IPS-18c (cell line): ENCODE measurements around the gene ZDHHC19.
"Not testable (repeated sequence)": the region's sequence is repeated elsewhere in the genome, so short reads cannot be mapped to it uniquely, and the experiment has no call there.

Experiments used
- H3K4me3 ChIP-seq: 2 replicates; pipeline ENCODE4 v1.7.0; 2013; ENCODE audit warnings: low read depth, mild to moderate bottlenecking, low read length, moderate library complexity; ENCODE audit not compliant: insufficient read depth
- H3K9me3 ChIP-seq: one replicate; pipeline ENCODE4 v1.6.1; 2013; ENCODE audit warnings: mild to moderate bottlenecking, low read length, moderate library complexity; ENCODE audit not compliant: control insufficient read depth, insufficient read depth

Gene ZDHHC19, protein sequence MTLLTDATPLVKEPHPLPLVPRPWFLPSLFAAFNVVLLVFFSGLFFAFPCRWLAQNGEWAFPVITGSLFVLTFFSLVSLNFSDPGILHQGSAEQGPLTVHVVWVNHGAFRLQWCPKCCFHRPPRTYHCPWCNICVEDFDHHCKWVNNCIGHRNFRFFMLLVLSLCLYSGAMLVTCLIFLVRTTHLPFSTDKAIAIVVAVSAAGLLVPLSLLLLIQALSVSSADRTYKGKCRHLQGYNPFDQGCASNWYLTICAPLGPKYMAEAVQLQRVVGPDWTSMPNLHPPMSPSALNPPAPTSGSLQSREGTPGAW

DNA sequence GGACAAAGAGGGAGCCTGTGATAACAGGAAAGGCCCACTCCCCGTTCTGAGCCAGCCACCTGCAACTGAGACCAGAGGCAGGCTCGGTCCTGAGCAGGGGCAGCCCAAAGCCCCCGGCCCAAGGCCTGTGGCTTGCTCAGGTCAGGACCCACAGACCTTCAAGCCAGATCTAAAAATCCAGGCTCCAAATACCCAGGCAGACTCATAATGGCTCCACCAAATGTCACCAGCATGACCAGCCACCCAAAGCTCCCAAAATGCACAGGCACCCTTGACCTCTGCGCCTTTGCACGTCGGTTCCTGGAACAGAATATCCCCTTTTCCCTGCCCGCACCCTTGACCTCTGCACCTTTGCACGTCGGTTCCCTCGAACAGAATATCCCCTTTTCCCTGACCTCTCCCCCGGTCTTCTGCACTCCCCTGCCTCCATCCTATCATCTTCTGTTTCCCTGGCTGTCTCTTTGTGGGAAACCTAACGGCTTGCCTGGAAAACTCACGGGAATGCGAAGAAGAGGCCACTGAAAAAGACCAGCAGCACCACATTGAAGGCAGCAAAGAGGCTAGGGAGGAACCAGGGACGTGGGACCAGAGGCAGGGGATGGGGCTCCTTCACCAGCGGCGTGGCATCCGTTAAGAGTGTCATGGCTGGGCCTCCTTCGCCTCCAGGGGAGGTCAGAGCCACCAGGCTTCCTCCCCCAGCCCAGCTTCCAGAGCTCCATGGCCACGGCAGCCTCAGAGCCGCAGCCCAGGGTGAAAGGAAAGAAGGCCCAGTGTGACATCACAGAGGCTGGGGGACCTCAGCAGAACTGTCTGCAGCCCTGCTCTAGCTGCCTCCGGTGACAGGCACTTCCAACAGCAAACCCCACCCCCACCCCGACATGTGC is at the start of gene ZDHHC19:
Gene ZDHHC19 (minus strand): TSS at position 728 of the 884 bp plus-strand sequence. CDS start 85 bp downstream, at position 643.
- H3K9me3 ChIP-seq, result peaks cover 6% of the 10 kb centered on the region
- no peak within 1 kb of the TSS for H3K4me3 ChIP-seq

DNA sequence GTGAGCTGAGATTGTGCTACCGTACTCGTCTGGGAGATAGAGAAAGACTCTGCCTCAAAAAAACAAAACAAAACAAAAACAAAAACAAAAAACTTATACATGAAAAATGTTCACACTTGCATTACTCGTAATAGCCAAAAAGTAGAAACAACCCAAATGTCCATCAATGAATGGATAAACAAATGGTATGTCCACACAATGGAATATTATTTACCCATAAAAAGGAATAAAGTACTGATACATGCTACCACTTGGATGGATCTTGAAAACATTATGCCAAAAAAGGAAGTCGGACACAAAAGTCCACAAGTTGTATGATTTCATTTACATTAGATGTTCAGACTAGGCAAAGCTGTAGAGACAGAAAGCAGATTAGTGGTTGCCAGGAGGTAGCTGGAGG is 49.6 kb upstream of the ZDHHC19 start:
- H3K9me3 ChIP-seq, result no peaks in the 10 kb centered on the region
- no peak overlapping the region for H3K4me3 ChIP-seq

DNA sequence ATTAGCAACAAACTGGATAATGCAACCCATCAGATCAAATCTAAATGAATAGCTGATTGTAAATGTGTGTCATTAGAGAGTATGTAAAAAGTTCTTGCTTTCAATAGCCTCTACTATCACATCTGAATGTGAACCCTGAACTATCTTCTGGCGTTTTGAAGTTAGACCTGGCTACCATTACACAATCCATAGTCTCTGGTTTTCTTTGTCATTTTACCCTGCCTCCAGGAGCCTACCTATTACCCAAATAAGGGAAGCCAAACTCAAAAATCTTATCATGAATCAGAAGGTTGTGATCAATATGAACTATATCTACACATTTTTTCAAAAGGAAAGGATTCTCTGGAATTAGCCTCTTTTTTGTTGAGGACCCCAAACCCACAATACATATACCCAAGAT is 44.6 kb upstream of the ZDHHC19 start:
- no peak overlapping the region for H3K4me3 ChIP-seq
- H3K9me3 ChIP-seq, result no peaks in the 10 kb centered on the region

DNA sequence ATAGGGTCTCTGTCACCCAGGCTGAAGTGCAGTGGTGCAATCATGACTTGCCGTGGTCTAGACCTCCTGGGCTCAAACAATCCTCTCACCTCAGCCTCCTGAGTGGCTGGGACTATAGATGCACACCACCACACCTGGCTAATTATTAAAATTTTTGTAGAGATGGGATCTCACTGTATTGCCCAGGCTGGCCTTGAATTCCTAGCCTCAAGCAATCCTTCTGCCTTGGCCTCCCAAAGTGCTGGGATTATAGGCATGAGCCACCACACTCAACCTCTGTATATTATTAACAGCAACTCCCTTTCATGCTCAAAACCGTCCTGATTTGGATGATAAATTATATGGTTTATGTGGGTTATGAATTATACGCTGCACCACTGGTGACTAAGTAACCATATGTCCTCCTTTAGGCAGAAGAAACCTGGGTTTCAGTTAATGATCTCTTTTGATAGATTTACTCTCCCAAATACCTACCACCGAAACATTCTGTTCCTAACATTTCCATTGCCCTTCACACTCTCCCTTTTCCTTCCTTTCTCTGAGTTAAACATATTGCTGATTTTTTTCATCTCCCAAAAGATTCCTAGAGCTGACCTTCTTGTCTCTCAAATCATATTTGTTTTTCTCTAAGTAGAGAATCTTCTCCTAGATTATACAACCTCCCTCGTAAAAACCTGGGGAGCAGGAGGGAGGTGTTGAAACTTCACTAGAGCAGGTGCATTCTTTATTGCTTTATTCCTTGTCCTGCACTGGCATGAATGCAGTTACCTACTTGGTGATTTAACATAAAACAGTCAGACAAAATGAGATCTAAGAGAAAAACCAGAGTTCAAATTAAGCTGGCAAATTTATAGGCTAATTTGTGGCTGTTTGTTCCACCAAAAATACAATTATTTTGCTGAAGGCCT is 43.4 kb upstream of the ZDHHC19 start:
- no peak overlapping the region for H3K4me3 ChIP-seq
- H3K9me3 ChIP-seq, result no peaks in the 10 kb centered on the region

DNA sequence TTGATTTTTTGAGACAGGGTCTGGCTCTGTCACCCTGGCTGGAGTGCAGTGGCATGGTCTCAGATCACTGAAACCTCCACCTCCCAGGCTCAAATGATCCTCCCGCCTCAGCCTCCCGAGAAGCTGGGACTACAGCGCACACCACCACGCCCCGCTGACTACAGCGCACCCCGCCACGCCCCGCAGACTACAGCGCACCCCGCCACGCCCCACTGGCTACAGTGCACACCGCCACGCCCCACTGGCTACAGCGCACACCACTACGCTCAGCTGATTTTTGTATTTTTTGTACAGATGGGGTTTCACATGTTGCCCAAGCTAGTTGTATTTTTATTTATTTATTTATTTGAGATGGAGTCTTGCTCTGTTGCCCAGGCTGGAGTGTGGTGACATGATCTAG is 40.7 kb upstream of the ZDHHC19 start:
- no peaks in the 10 kb centered on the region for H3K9me3 ChIP-seq
- H3K4me3 ChIP-seq, result no peak overlapping the region

DNA sequence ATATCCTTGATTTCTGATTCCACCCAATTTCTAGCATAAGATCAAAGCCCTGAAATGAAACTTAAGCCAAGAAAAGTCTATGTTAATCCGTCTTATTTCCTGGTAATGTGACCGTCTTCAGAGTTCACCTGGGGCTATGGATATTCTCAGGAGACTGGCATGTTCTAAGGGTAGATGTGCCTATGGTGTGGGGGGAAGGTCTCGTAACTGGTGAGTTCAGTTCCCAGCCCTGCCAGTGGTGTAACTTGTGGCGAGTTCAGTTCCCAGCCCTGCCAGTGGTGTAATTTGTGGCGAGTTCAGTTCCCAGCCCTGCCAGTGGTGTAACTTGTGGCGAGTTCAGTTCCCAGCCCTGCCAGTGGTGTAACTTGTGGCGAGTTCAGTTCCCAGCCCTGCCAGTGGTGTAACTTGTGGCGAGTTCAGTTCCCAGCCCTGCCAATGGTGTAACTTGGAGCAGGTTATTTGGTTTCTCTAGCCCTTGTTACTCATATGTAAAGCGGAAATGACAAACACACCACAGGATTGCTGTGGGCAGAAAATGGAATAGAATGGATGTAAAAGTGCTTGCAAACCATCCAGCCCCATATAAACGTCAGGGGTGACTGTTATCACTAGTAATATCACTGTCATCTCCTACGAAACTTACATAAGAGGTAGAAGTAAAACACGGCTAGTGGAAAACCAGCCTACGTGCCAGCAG is 35.6 kb upstream of the ZDHHC19 start:
- Histone ChIP-seq H3K4me3 (no peak overlapping the region), H3K9me3 (no peaks in the 10 kb centered on the region)

DNA sequence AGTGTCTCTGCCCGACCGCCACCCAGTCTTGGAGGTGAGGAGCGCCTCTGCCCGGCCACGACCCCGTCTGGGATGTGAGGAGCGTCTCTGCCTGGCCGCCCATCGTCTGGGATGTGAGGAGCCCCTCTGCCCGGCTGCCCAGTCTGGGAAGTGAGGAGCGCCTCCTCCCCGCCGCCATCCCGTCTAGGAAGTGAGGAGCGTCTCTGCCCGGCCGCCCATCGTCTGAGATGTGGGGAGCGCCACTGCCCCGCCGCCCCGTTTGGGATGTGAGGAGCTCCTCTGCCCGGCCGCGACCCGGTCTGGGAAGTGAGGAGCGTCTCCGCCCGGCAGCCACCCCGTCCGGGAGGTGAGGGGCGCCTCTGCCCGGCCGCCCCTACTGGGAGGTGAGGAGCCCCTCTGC is 33.0 kb upstream of the ZDHHC19 start:
- H3K4me3 ChIP-seq, H3K9me3 ChIP-seq: not testable (repeated sequence)

DNA sequence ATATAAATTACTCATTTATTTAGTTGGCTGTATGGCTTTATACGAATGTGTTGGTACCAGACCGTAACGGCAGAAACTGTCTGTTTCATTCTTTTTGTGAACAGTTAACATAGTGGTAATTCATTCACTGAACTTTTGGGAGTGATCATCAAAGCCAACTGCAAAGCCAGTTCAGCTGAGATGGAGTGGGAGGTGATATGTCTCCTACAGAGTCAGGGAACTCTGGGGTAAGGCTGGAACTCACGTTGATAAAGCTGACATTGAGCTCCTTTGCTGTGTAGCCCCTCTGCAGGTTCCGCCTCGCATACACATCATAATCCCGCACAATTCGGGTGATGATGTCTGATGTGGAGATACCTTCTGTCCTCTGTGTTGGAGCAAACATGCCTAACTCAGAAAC is 30.5 kb upstream of the ZDHHC19 start:
- H3K4me3 ChIP-seq, result no peak overlapping the region
- H3K9me3 ChIP-seq, result no peaks in the 10 kb centered on the region

DNA sequence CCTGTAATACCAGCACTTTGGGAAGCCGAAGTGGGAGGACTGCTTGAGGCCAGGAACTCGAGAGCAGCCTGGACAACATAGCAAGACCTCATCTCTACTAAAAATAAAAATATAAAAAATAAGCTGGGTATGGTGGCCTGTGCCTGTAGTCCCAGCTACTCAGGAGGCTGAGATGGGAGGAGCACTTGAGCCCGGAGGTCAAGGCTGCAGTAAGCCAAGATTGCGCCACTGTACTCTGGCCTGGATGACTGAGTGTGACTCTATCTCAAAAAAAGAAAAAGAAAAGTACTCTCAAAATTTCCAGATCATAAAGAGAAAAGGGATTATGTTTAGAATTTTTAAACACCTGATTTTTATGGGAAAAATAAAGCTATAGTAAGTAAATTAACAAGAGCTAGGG is 29.2 kb upstream of the ZDHHC19 start:
- Histone ChIP-seq H3K4me3 (no peak overlapping the region), H3K9me3 (no peaks in the 10 kb centered on the region)

DNA sequence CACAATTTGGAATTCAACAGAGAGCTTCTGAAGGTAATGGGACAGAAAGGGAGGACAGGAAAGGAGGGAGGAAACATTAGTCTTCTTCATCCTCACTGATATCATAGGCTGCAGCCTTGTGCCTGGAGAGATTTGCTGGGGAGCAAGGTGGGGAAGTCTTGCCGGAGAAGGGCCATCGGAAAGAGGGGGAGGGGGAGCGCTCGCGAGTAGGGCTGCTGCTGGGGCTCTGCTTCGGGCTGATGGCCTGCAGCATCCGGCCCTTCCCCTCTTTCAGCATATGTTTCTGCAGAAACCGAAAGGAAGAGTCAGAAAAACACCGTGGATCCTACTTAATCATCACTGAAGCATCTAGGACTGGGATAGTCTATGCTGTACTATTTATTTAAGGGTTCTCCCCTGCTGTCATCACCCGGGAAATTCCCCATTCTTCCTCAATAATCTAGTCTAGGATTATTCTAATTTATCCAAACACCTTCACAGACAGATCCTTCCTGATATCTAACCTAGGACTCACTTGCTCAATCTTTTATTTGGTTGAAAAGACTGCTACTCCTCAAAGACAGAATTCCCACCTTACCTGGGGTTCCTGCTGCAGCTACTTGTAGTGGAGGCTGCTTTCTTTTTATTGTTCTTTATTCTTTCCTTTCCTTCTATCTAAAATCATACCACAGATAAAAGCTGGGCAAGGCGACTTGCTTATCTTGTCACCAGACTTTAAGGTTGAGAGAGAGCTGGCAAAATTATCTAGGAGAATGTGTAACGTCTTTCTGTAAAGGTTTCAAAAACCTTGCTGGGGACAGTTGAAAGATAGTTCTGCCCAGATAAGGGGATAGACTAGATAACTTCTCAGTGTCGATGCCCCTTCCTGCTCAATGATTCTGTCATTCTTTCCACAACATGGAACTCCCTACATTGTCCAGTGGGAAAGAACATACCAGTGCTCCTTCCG is 27.7 kb upstream of the ZDHHC19 start:
- Histone ChIP-seq H3K4me3 (no peak overlapping the region), H3K9me3 (no peaks in the 10 kb centered on the region)

DNA sequence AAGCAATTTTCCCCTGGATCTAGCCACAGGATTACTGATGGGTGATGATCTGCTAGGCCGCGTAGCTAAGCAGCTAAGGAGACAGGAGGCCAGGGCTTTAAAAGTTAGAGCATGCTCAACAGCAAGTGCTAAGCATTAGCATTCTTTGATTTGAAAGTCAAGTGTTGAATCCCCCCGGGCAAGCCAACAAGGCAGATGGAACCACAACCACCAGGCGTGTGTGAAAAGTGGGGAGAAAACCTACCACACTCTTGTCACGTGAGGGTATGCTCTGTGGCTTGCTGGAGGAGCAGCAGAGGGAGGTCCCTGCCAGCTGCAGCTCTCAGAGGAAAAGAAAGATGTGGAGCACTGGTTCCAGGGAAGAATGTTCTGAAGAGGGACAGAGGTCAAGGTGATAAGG is 26.0 kb upstream of the ZDHHC19 start:
- Histone ChIP-seq H3K4me3 (no peak overlapping the region), H3K9me3 (no peaks in the 10 kb centered on the region)

DNA sequence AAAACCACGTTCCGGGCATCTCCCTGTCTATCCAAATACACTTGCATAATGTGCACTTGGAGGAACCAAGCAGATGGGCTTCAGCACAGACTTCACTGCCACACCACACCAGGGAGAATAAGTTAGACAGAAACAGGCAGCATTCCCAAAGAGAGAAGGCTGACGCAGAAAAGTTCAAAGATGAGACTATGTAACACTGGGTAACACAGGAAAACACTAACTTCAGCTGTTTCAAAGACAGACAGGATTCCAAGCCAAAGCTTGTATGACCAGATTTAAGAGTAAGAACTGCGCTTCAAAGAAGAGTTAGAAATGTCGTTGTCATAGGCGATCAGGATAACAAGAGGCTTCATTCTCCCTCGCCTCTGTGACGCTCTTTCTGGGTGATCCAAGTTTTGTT is 25.0 kb upstream of the ZDHHC19 start:
- Histone ChIP-seq H3K9me3 (no peaks in the 10 kb centered on the region), H3K4me3 (no peak overlapping the region)

DNA sequence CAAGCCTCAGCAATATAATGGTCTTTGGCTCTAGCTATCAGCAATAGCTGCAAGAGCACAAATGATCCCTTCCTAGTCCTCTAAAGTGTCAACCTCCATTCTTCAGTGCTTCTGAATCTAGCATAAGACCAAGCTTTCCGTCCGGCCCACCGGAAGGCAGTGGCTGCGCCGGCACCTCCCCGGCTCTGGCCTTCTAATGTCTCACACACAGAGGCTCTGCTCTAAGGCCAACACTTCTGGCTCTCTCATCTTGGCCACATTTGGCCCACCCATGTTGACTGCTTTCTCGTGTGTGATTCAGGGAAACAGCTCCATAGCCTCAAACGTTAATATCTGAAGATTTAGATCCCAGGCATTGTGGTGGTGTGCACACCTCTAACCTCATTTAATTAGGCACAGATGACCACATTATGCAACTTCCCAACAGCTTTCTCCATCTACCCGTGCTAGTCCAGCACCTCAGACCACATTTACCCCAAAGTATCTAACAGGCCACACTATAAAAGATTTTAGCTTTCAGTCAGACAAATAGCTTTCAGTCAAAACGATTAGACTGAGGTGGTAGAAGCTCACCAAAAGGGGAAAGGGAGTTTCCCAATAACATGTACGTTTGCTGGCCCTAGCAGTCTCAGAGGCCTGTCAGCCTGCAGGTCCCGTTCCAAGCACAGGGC is 24.4 kb upstream of the ZDHHC19 start:
- H3K4me3 ChIP-seq, result no peak overlapping the region

DNA sequence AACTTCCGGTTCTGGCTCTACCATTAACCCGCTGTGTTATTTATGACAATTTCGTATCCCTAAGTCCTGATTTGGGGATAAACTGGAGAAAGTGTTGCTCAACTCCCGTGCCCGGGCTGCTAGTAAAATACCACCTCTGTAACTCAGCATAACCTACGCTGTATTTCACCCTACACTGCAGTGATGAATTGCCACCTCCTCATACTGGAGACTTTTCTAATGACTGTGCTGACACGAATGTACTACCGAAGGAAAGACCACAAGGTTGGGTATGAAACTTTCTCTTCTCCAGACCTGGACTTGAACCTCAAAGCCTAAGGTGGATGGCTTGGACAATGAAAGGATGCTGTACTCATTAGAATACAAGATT is 21.7 kb upstream of the ZDHHC19 start:
- Histone ChIP-seq H3K9me3 (no peaks in the 10 kb centered on the region), H3K4me3 (no peak overlapping the region)

More for the DNA sequence above, 24.4 kb upstream of the ZDHHC19 start:
- no peaks in the 10 kb centered on the region for H3K9me3 ChIP-seq

DNA sequence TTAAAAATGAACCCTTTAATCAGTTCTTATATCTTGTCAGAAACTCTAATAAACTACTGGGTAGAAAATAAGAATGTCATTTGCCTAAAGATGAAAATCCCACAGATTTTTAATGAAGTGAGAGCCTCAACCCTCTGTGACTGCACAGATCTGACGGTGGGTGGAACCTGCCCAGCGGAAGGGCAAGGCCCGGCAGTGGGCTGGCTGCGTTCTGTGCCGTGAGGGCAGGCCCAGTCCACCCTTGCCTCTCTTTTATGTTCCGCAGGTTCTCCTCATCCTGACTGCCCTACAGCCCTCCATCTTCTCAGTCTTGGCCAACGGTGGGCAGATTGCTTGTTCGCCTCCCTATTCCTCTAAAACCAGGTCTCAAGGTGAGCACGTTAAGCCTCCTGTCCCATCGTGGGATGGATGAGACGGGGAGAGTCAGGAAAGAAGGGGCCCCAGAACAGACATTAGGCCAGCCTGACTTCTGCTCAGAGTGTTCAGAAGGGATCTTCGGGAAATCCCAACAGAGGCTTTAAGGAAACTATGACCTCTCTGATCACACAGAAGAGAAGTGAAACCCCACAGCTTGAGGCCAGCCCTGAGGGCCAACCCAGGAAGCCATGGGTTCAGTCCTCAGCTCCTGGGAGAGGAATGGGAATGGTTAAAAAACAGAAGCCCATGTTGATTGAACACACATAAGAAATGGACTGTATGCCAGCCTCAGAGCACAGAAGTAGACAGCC is 21.1 kb upstream of the ZDHHC19 start:
- H3K4me3 ChIP-seq, result no peak overlapping the region

More for the DNA sequence above, 21.1 kb upstream of the ZDHHC19 start:
- no peaks in the 10 kb centered on the region for H3K9me3 ChIP-seq
